Medulla oblongata (tissue), 1 donor: ENCODE data around the gene HDAC6.
A peak's percentile ranks its signal among the peaks of the same experiment; 100 is the strongest.
"Not testable (repeated sequence)": the region's sequence is repeated elsewhere in the genome, so short reads cannot be mapped to it uniquely, and the experiment has no call there.

Source experiments
- DNase-seq: peaks from one replicate; pipeline ENCODE4 v3.0.0-alpha.2; 2015; ENCODE audit errors: extremely low spot score

HDAC6 gene

GRCh38 chrX:48824066-48824465 is 22.2 kb downstream of the HDAC6 start:
- no peak for DNase-seq

- DNase-seq, result no peak
Measured at GRCh38 chrX:48826135-48826875, 24.4 kb downstream of the HDAC6 start, which contains the start of gene ERAS. ERAS (plus strand) TSS chrX:48826513; CDS start chrX:48829124, 2,611 bp downstream.

GRCh38 chrX:48826876-48827653 is 25.2 kb downstream of the HDAC6 start:
- no peak for DNase-seq

- DNase-seq, result no peak
Measured at GRCh38 chrX:48827654-48827968, 25.7 kb downstream of the HDAC6 start.

GRCh38 chrX:48829016-48829735 is 27.3 kb downstream of the HDAC6 start:
- DNase-seq, result no peak

- DNase-seq, result no peak
Measured at GRCh38 chrX:48831136-48831908, 29.5 kb downstream of the HDAC6 start.

GRCh38 chrX:48831909-48832291 is 30.0 kb downstream of the HDAC6 start:
- DNase-seq, result no peak

GRCh38 chrX:48833542-48834138 is 31.8 kb downstream of the HDAC6 start:
- DNase-seq, result peak; percentile 11

GRCh38 chrX:48834383-48834709 is 32.5 kb downstream of the HDAC6 start:
- DNase-seq, result peak; percentile 1

GRCh38 chrX:48835524-48836329 is 33.9 kb downstream of the HDAC6 start, which contains the start of gene PCSK1N:
PCSK1N (minus strand) TSS chrX:48835610; CDS start chrX:48835532, 78 bp downstream.
- DNase-seq, result peak; percentile 4

GRCh38 chrX:48839686-48840085 is 37.8 kb downstream of the HDAC6 start:
- no peak for DNase-seq

GRCh38 chrX:48848847-48849246 is 47.0 kb downstream of the HDAC6 start:
- no peak for DNase-seq

GRCh38 chrX:48852857-48853256 is 51.0 kb downstream of the HDAC6 start:
- DNase-seq, result no peak

GRCh38 chrX:48853494-48853893 is 51.6 kb downstream of the HDAC6 start:
- DNase-seq, result not testable (repeated sequence)

- not testable (repeated sequence) for DNase-seq
Measured at GRCh38 chrX:48854121-48854804, 52.4 kb downstream of the HDAC6 start.

GRCh38 chrX:48854898-48855297 is 53.0 kb downstream of the HDAC6 start:
- no peak for DNase-seq

- peak; percentile 4 for DNase-seq
Measured at GRCh38 chrX:48864210-48864609, 62.3 kb downstream of the HDAC6 start.

- not testable (repeated sequence) for DNase-seq
Measured at GRCh38 chrX:48872017-48872416, 70.2 kb downstream of the HDAC6 start.
